ENCODE measurements around the gene UBE3D. TPM values are rescaled to one million over a fixed set of nuclear protein-coding genes. Genes with fewer than 3 reads are reported as not detected.
A peak's percentile ranks its signal among the peaks of the same experiment; 100 is the strongest.

UBE3D gene
- total RNA-seq, 6 experiments from 2014 or later, result 2.7 to 7.0 (median 3.8) TPM

- H3K36me3 Mint-ChIP-seq (ENCODE audit: low read depth), result no peaks in the 10 kb centered on the region
- H3K27ac Mint-ChIP-seq, result peak overlapping the region; percentile 89
- no peaks in the 10 kb centered on the region for H3K9me3 Mint-ChIP-seq
- peak overlapping the region; percentile 68 for H3K4me3 Mint-ChIP-seq
- H3K27me3 Mint-ChIP-seq (ENCODE audit: insufficient read depth), result no peaks in the 10 kb centered on the region; the same call in 1 of the 2 replicates
- peaks cover 86% of the 10 kb centered on the region for H3K4me1 Mint-ChIP-seq (ENCODE audit: low read depth)
- TF ChIP-seq CTCF (IDR thresholded peaks at IDR 0.05), result no peak
- DNase-seq, result peak; percentile 86
These were observed 109.8 kb downstream of the UBE3D start for GRCh38 chr6:82955841-82956240.

- no peaks in the 10 kb centered on the region for H3K9me3 Mint-ChIP-seq
- DNase-seq, result peak; percentile 64
- peaks cover 89% of the 10 kb centered on the region for H3K4me1 Mint-ChIP-seq (ENCODE audit: low read depth)
- H3K4me3 Mint-ChIP-seq, result peak overlapping the region; percentile 68
- H3K36me3 Mint-ChIP-seq (ENCODE audit: low read depth), result no peaks in the 10 kb centered on the region
- peak overlapping the region; percentile 89 for H3K27ac Mint-ChIP-seq
- no peaks in the 10 kb centered on the region for H3K27me3 Mint-ChIP-seq (ENCODE audit: insufficient read depth)
- TF ChIP-seq CTCF (IDR thresholded peaks at IDR 0.05), result no peak
These were observed 110.6 kb downstream of the UBE3D start for GRCh38 chr6:82954937-82955577.

- Mint-ChIP-seq H3K4me1 (ENCODE audit: low read depth) (peaks cover 82% of the 10 kb centered on the region), H3K36me3 (ENCODE audit: low read depth) (no peaks in the 10 kb centered on the region), H3K4me3 (peak overlapping the region; percentile 68; the same call in 1 of the 2 replicates), H3K27ac (peak overlapping the region; percentile 89), H3K27me3 (ENCODE audit: insufficient read depth) (no peaks in the 10 kb centered on the region), H3K9me3 (no peaks in the 10 kb centered on the region)
- TF ChIP-seq CTCF (IDR thresholded peaks at IDR 0.05), result no peak
- peak; percentile 19 for DNase-seq
These were observed 111.3 kb downstream of the UBE3D start for GRCh38 chr6:82954356-82954755.

- Mint-ChIP-seq H3K4me1 (ENCODE audit: low read depth) (peaks cover 77% of the 10 kb centered on the region), H3K4me3 (peak overlapping the region; percentile 17; the same call in 1 of the 2 replicates), H3K27ac (peak overlapping the region; percentile 89), H3K27me3 (ENCODE audit: insufficient read depth) (no peaks in the 10 kb centered on the region), H3K9me3 (no peaks in the 10 kb centered on the region), H3K36me3 (ENCODE audit: low read depth) (no peaks in the 10 kb centered on the region)
- TF ChIP-seq CTCF (IDR thresholded peaks at IDR 0.05), result no peak
- DNase-seq, result no peak
These were observed 111.8 kb downstream of the UBE3D start for GRCh38 chr6:82953871-82954270.

- Mint-ChIP-seq H3K9me3 (no peaks in the 10 kb centered on the region), H3K36me3 (ENCODE audit: low read depth) (peaks cover 6% of the 10 kb centered on the region), H3K27me3 (ENCODE audit: insufficient read depth) (no peaks in the 10 kb centered on the region), H3K27ac (no peak overlapping the region), H3K4me1 (ENCODE audit: low read depth) (peaks cover 58% of the 10 kb centered on the region), H3K4me3 (no peak overlapping the region)
- TF ChIP-seq CTCF (IDR thresholded peaks at IDR 0.05), result no peak
- DNase-seq, result no peak
These were observed 113.7 kb downstream of the UBE3D start for GRCh38 chr6:82951935-82952334.
